HG03442 (cell line): ENCODE results near the gene VWA5B2.
A peak's percentile ranks its signal among the peaks of the same experiment; 100 is the strongest.

Source experiments
- ATAC-seq: cut with Tn5 transposase; IDR thresholded peaks from one replicate; pipeline ENCODE4 v1.9.1; 2021; ENCODE audit warnings: mild to moderate bottlenecking, moderate library complexity; ENCODE audit not compliant: unreplicated experiment

Gene VWA5B2

GRCh38 chr3:184229394-184230080 is at the start of gene VWA5B2:
TSS of gene VWA5B2 (plus strand) at chr3:184229585. CDS start at chr3:184230529, 944 bp downstream.
- ATAC-seq = peak; percentile 74

GRCh38 chr3:184180165-184180564 is 49.2 kb upstream of the VWA5B2 start:
- no peak for ATAC-seq

GRCh38 chr3:184181596-184181995 is 47.8 kb upstream of the VWA5B2 start:
- no peak for ATAC-seq

GRCh38 chr3:184183679-184184078 is 45.7 kb upstream of the VWA5B2 start:
- ATAC-seq = no peak

DNA sequence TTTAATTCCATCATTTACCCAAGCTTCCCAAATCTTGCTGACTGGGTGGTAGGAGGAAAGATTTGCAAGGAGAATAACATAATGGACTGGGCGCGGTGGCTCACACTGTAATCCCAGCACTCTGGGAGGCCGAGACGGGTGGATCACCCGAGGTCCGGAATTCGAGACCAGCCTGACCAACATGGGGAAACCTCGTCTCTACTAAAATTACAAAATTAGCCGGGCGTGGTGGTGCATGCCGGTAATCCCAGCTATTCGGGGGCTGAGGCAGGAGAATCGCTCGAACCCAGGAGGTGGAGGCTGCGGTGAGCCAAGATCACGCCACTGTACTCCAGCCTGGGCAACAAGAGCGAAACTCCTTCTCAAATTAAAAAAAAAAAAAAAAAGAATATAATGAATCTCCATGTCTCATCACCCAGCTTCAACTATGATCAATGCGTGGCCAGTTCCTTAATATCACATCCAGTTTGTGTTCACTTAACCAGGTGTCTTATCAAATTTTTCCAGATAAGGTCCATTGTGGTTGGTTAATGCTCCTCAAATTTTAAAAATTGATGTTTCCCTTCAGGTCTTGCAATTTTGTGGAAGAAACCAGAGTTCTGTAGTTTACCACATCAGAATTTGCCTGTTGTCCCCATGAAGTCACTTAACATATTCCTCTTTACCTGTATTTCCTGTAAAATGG is 44.7 kb upstream of the VWA5B2 start:
- no peak for ATAC-seq

- peak; percentile 93 for ATAC-seq
Measured at GRCh38 chr3:184185461-184186183, 43.8 kb upstream of the VWA5B2 start.

GRCh38 chr3:184186184-184186901 is 43.0 kb upstream of the VWA5B2 start, which contains the start of gene ABCF3:
TSS of gene ABCF3 (plus strand) at chr3:184186199. CDS start at chr3:184186208, 9 bp downstream.
- ATAC-seq = peak; percentile 22

GRCh38 chr3:184186902-184187207 is 42.5 kb upstream of the VWA5B2 start:
- ATAC-seq = no peak

DNA sequence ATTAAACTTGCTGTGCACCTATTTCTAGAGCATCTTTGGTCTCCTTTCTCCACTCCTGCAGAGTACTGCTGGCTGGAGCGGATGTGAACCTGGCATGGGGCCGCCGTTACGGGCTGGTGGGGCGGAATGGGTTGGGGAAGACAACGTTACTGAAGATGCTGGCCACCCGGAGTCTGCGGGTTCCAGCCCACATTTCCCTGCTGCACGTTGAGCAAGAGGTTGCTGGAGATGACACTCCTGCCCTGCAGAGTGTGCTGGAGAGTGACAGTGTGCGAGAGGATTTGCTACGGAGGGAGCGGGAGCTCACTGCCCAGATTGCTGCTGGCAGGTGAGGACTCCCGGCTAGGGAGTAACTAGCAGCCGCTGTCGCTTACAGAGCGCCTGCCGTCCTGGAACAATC is 41.3 kb upstream of the VWA5B2 start:
- no peak for ATAC-seq

DNA sequence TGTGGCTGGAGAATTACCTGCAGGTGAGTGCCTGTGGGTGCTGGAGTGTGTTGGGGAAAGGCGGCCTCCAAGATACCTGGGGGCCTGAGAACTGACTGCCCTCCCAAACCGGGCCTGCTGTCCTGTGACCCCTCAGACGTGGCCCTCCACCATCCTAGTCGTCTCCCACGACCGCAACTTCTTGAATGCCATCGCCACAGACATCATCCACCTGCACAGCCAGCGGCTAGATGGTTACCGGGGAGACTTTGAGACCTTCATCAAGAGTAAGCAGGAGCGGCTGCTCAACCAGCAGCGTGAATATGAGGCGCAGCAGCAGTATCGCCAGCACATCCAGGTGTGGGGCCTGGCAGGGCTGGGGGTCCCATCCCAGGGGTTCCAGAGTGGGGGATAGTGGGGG is 40.0 kb upstream of the VWA5B2 start:
- ATAC-seq = no peak

- no peak for ATAC-seq
Measured at GRCh38 chr3:184192889-184193288, 36.5 kb upstream of the VWA5B2 start.

- ATAC-seq = no peak
Measured at GRCh38 chr3:184193991-184194539, 35.3 kb upstream of the VWA5B2 start.

- no peak for ATAC-seq
Measured at GRCh38 chr3:184196536-184196935, 32.8 kb upstream of the VWA5B2 start.

DNA sequence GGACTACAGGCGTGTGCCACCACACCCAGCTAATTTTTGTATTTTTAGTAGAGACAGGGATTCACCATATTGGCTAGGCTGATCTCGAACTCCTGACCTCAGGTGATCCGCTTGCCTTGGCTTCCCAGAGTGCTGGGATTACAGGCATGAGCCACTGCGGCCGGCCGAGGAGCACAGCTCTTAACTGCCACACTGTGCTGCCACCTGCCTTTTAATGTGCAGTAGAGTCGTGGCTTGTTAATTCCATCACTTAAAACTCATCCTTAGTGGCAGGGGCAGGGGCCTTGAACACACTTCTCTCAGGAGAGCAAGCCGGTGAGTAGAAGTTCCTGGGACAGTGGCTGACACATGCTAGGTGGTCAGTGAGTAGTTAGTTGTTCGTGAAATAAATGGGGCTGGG is 30.9 kb upstream of the VWA5B2 start:
- ATAC-seq = no peak

GRCh38 chr3:184200825-184201224 is 28.6 kb upstream of the VWA5B2 start:
- no peak for ATAC-seq

DNA sequence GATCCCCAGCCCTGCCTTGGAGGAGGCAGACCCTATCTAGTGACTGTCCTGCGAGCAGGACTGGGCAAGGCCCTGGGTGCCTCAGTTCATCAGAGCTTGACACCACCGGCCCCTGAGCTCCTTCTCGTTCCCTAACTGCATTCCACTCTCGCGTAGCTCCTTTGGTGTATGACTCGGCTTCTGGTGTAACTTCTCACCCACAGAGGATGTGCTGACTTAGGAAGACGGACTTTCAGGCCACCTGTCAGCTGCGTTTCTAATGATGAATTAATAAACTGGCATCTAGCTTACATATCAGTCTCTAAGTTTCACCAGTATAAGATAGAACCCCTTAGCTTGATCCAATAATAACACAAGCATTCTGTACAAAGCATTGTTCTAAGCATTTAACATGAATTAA is 25.9 kb upstream of the VWA5B2 start:
- no peak for ATAC-seq

DNA sequence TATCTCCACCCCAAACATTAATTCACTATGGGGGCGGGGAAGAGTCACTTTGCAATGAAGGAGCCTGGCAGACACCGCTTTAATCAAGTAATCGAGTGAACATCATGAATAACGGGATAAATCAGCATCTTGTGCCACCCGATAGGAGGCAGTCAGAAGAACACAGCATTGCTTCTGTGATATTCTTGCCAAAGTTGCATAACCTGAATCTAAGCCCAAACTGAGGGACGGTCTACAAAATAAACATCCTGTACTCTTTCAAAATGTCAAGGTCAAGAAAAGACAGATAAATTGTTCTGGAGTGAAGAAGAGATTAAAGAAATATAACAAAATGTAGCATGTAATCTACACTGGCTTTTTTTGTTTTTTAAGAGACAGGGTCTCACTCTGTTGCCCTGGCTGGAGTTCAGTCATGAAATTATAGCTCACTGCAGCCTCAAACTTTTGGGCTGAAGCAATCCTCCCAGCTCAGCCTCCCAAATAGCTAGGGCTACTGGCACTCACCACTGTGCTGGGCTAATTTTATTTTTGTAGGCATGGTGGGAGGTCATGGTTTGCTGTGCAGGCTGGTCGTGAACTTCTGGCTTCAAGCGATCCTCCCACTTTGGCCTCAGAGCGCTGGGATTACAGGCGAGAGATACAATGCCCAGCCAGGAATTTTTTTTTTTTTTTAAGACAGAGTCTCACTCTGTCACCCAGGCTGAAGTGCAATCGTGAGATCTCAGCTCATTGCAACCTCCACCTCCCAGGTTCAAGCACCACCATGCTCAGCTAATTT is 20.1 kb upstream of the VWA5B2 start:
- ATAC-seq = no peak

DNA sequence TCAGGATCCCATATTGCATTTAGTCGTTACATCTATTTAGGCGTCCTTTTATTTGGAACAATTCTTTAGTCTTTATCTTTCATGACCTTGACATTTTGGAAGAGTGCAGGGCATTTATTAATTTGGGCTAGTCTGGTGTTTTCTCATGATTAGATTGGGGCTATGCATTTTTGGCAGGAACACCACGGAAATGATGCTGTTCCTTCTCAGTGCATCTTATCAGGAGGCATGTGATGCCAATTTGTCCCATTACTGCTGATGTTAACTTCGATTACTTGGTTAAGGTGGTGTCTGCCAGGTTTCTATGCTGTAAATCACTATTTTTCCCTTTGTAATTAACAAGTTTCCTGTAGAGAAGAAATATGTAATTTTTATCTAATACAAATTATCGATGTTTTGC is 18.1 kb upstream of the VWA5B2 start:
- ATAC-seq = no peak

- no peak for ATAC-seq
Measured at GRCh38 chr3:184211718-184212117, 17.7 kb upstream of the VWA5B2 start.

DNA sequence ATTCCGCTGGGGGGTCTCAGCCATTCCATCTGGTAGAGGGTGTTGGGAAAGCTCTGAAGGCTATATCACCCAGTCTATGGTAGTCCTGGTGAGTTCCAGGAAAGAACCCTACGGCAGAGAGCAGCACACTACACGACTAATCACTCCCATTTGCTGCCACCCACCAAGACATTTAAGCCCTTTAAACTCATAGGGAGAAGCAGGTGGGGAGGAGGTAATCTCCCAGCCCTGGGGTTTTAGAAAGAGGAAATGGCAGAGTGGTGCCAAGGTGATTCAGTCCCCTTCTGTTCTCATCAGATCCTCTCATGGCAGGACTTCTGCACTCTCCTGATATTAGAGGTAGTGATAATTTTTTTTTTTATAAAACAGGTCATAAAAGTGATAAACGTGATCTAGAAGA is 10.6 kb upstream of the VWA5B2 start:
- ATAC-seq = no peak
